SU-DHL-6 (cell line): Measurements from ENCODE around the gene COG5.

Source experiments
- H2AFZ ChIP-seq: fragments of 200-600 bp; sonication (generic); 2 replicates; pipeline ENCODE4 v1.6.1; 2014; ENCODE audit warnings: low read depth, mild to moderate bottlenecking, moderate library complexity, mixed read lengths, antibody characterized with exemption, low read length; ENCODE audit not compliant: severe bottlenecking
- H3F3A ChIP-seq: fragments of 200-600 bp; shearing (Covaris generic); 2 replicates; pipeline ENCODE4 v1.6.0; 2016; ENCODE audit warnings: antibody characterized with exemption, mild to moderate bottlenecking; ENCODE audit not compliant: insufficient read depth
- H3K27ac ChIP-seq: fragments of 200-600 bp; sonication (generic); 2 replicates; pipeline ENCODE4 v1.5.1; 2016; ENCODE audit warnings: low read depth, mild to moderate bottlenecking, low read length, moderate library complexity, mixed read lengths
- H3K27me3 ChIP-seq: fragments of 200-600 bp; sonication (generic), shearing (Covaris generic); 2 replicates; pipeline ENCODE4 v1.6.0; 2014; ENCODE audit warnings: mild to moderate bottlenecking, low read length
- H3K36me3 ChIP-seq: fragments of 200-600 bp; sonication (generic); 2 replicates; pipeline ENCODE4 v1.6.1; 2014; ENCODE audit warnings: mild to moderate bottlenecking, low read length, mixed read lengths
- H3K4me2 ChIP-seq: fragments of 300-600, 200-600 bp; shearing (Covaris generic), sonication (generic); 2 replicates; pipeline ENCODE4 v1.6.0; 2014; ENCODE audit warnings: low read length, low read depth, mild to moderate bottlenecking; ENCODE audit not compliant: poor library complexity, severe bottlenecking
- H3K4me3 ChIP-seq: fragments of 200-600 bp; sonication (generic); 2 replicates; pipeline ENCODE4 v1.5.1; 2014; ENCODE audit warnings: antibody characterized with exemption, low read length, mild to moderate bottlenecking, mixed read lengths; ENCODE audit not compliant: insufficient read depth, poor library complexity, severe bottlenecking
- H3K79me2 ChIP-seq: fragments of 200-600 bp; sonication (generic); 2 replicates; pipeline ENCODE4 v1.6.1; 2014; ENCODE audit warnings: mild to moderate bottlenecking, low read length, moderate library complexity; ENCODE audit not compliant: insufficient read depth
- H3K9ac ChIP-seq: fragments of 200-600 bp; sonication (generic); 2 replicates; pipeline ENCODE4 v1.7.0; 2014; ENCODE audit warnings: mild to moderate bottlenecking, low read length
- H3K9me2 ChIP-seq: fragments of 200-600 bp; sonication (generic); replicated peaks from 2 replicates; pipeline ENCODE4 v1.6.1; 2014; ENCODE audit warnings: low read length; ENCODE audit not compliant: insufficient read depth
- H3K9me3 ChIP-seq: fragments of 200-600 bp; sonication (generic); 2 replicates; pipeline ENCODE4 v1.6.1; 2014; ENCODE audit warnings: low read length, mixed read lengths; ENCODE audit not compliant: insufficient read depth
- H4K20me1 ChIP-seq: fragments of 200-600 bp; sonication (generic); 2 replicates; pipeline ENCODE4 v1.6.1; 2014; ENCODE audit warnings: low read depth, mild to moderate bottlenecking, antibody characterized with exemption, low read length, moderate library complexity, mixed read lengths
- CTCF ChIP-seq: fragments of 200-600 bp; sonication (generic); IDR thresholded peaks from one replicate; pipeline ENCODE4 v1.5.1; 2017; ENCODE audit warnings: antibody characterized with exemption, mild to moderate bottlenecking, low read length, moderate library complexity; ENCODE audit not compliant: insufficient read depth, poor library complexity, severe bottlenecking
- EZH2phosphoT487 ChIP-seq: fragments of 200-600 bp; sonication (generic), shearing (Covaris generic); conservative IDR thresholded peaks from 2 replicates; pipeline ENCODE4 v1.6.1; 2018; ENCODE audit warnings: mild to moderate bottlenecking, antibody characterized with exemption, low read length, moderate library complexity, mixed read lengths

Gene COG5

GRCh38 chr7:107208024-107208521, 355.6 kb downstream of the COG5 start:
- Histone ChIP-seq H3K27ac (no peak overlapping the region), H3K9ac (no peak overlapping the region)

GRCh38 chr7:107207459-107207858, 356.3 kb downstream of the COG5 start:
- H3K4me3 ChIP-seq: no peak overlapping the region
- no peaks in the 10 kb centered on the region for H3K27me3 ChIP-seq
- H2AFZ ChIP-seq: no peak overlapping the region
- no peak for TF ChIP-seq CTCF
- TF ChIP-seq EZH2phosphoT487: no peak
- no peak overlapping the region for H3K27ac ChIP-seq
- H3K9me2 ChIP-seq: no peaks in the 10 kb centered on the region
- no peaks in the 10 kb centered on the region for H4K20me1 ChIP-seq
- no peak overlapping the region for H3K9ac ChIP-seq
- H3K4me2 ChIP-seq: no peak overlapping the region
- no peaks in the 10 kb centered on the region for H3K9me3 ChIP-seq
- H3K79me2 ChIP-seq: no peaks in the 10 kb centered on the region
- no peaks in the 10 kb centered on the region for H3K36me3 ChIP-seq
- no peaks in the 10 kb centered on the region for H3F3A ChIP-seq

More at GRCh38 chr7:107208024-107208521, 355.6 kb downstream of the COG5 start:
- H3K27me3 ChIP-seq: no peaks in the 10 kb centered on the region
- H2AFZ ChIP-seq: no peak overlapping the region
- TF ChIP-seq EZH2phosphoT487 (no peak), CTCF (no peak)
- no peaks in the 10 kb centered on the region for H3K79me2 ChIP-seq
- no peaks in the 10 kb centered on the region for H3K36me3 ChIP-seq
- no peak overlapping the region for H3K4me2 ChIP-seq
- no peaks in the 10 kb centered on the region for H3K9me2 ChIP-seq
- no peak overlapping the region for H3K4me3 ChIP-seq
- H3F3A ChIP-seq: no peaks in the 10 kb centered on the region
- H4K20me1 ChIP-seq: no peaks in the 10 kb centered on the region
- H3K9me3 ChIP-seq: no peaks in the 10 kb centered on the region

- no peak overlapping the region for H3K4me3 ChIP-seq
- H3K9me3 ChIP-seq: no peaks in the 10 kb centered on the region
- no peaks in the 10 kb centered on the region for H3K9me2 ChIP-seq
- H3K79me2 ChIP-seq: no peaks in the 10 kb centered on the region
- no peak overlapping the region for H2AFZ ChIP-seq
- no peak overlapping the region for H3K9ac ChIP-seq
- H3K36me3 ChIP-seq: no peaks in the 10 kb centered on the region
- no peak overlapping the region for H3K4me2 ChIP-seq
- no peaks in the 10 kb centered on the region for H3K27me3 ChIP-seq
- TF ChIP-seq EZH2phosphoT487 (no peak), CTCF (no peak)
- no peaks in the 10 kb centered on the region for H3F3A ChIP-seq
- H4K20me1 ChIP-seq: no peaks in the 10 kb centered on the region
- no peak overlapping the region for H3K27ac ChIP-seq
Observed at GRCh38 chr7:107206706-107207105, 357.0 kb downstream of the COG5 start.
